ENCODE results near the gene RHBDL1. TPM values are rescaled to one million over a fixed set of nuclear protein-coding genes. Genes with fewer than 3 reads are reported as not detected.

RHBDL1 gene
- total RNA-seq, 1 experiment from 2014 or later = 2.9 TPM

GRCh38 chr16:672851-673250 is 2.6 kb upstream of the RHBDL1 start:
- Mint-ChIP-seq H3K4me3 (ENCODE audit: unreplicated experiment) (no peak overlapping the region), H3K27me3 (ENCODE audit: insufficient read depth, unreplicated experiment) (no peaks in the 10 kb centered on the region), H3K27ac (ENCODE audit: unreplicated experiment) (no peak overlapping the region), H3K9me3 (ENCODE audit: unreplicated experiment) (no peaks in the 10 kb centered on the region), H3K36me3 (ENCODE audit: insufficient read depth, unreplicated experiment) (peaks cover 17% of the 10 kb centered on the region), H3K4me1 (ENCODE audit: low read depth, unreplicated experiment) (no peaks in the 10 kb centered on the region)
- no peak overlapping the region for H3K4me3 ChIP-seq (ENCODE audit: low read depth, low read length)
- ChIA-PET CTCF (no interaction called here), POLR2A (no interaction called here)
- H3K36me3 ChIP-seq (ENCODE audit: control insufficient read depth, insufficient read depth, low read length) = peaks cover 5% of the 10 kb centered on the region
- TF ChIP-seq, protein P1, sequence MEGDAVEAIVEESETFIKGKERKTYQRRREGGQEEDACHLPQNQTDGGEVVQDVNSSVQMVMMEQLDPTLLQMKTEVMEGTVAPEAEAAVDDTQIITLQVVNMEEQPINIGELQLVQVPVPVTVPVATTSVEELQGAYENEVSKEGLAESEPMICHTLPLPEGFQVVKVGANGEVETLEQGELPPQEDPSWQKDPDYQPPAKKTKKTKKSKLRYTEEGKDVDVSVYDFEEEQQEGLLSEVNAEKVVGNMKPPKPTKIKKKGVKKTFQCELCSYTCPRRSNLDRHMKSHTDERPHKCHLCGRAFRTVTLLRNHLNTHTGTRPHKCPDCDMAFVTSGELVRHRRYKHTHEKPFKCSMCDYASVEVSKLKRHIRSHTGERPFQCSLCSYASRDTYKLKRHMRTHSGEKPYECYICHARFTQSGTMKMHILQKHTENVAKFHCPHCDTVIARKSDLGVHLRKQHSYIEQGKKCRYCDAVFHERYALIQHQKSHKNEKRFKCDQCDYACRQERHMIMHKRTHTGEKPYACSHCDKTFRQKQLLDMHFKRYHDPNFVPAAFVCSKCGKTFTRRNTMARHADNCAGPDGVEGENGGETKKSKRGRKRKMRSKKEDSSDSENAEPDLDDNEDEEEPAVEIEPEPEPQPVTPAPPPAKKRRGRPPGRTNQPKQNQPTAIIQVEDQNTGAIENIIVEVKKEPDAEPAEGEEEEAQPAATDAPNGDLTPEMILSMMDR (IDR thresholded peaks at IDR 0.05; ENCODE audit: insufficient read depth in 1 of 2, low read depth in 1 of 2, low read length in 1 of 2, severe bottlenecking in 1 of 2, unreplicated experiment in 1 of 2) = no peak
- intact Hi-C loops (cut with micrococcal nuclease; ENCODE audit: unreplicated experiment) = no loop called here
- no TSS peak for BruUV-seq (replicated peaks)
- no peaks in the 10 kb centered on the region; the same call in 1 of the 2 replicates for H3K4me1 ChIP-seq
- no peaks in the 10 kb centered on the region for H3K9me3 ChIP-seq
- no peak for DNase-seq
- no peaks in the 10 kb centered on the region for H3K27me3 ChIP-seq (replicated peaks; ENCODE audit: control insufficient read depth, insufficient read depth, low read length)

- no peak overlapping the region for H3K4me3 ChIP-seq (ENCODE audit: low read depth, low read length)
- TF ChIP-seq, protein P1 (IDR thresholded peaks at IDR 0.05; ENCODE audit: insufficient read depth in 1 of 2, low read depth in 1 of 2, low read length in 1 of 2, severe bottlenecking in 1 of 2, unreplicated experiment in 1 of 2) = no peak
- no peaks in the 10 kb centered on the region for H3K27me3 Mint-ChIP-seq (ENCODE audit: insufficient read depth, unreplicated experiment)
- H3K27ac Mint-ChIP-seq (ENCODE audit: unreplicated experiment) = no peak overlapping the region
- no peaks in the 10 kb centered on the region for H3K4me1 Mint-ChIP-seq (ENCODE audit: low read depth, unreplicated experiment)
- H3K9me3 ChIP-seq = no peaks in the 10 kb centered on the region
- no peaks in the 10 kb centered on the region for H3K9me3 Mint-ChIP-seq (ENCODE audit: unreplicated experiment)
- ChIA-PET CTCF (no interaction called here), POLR2A (no interaction called here)
- peaks cover 23% of the 10 kb centered on the region for H3K36me3 Mint-ChIP-seq (ENCODE audit: insufficient read depth, unreplicated experiment)
- intact Hi-C loops (cut with micrococcal nuclease; ENCODE audit: unreplicated experiment) = no loop called here
- TSS peak; percentile 28 for BruUV-seq (replicated peaks)
- no peak for DNase-seq
- H3K27me3 ChIP-seq (replicated peaks; ENCODE audit: control insufficient read depth, insufficient read depth, low read length) = no peaks in the 10 kb centered on the region
- H3K4me3 Mint-ChIP-seq (ENCODE audit: unreplicated experiment) = no peak overlapping the region
- H3K36me3 ChIP-seq (ENCODE audit: control insufficient read depth, insufficient read depth, low read length) = peaks cover 5% of the 10 kb centered on the region
- H3K4me1 ChIP-seq = no peaks in the 10 kb centered on the region; the same call in 1 of the 2 replicates
These were observed 2.0 kb upstream of the RHBDL1 start for GRCh38 chr16:673399-673991.

DNA sequence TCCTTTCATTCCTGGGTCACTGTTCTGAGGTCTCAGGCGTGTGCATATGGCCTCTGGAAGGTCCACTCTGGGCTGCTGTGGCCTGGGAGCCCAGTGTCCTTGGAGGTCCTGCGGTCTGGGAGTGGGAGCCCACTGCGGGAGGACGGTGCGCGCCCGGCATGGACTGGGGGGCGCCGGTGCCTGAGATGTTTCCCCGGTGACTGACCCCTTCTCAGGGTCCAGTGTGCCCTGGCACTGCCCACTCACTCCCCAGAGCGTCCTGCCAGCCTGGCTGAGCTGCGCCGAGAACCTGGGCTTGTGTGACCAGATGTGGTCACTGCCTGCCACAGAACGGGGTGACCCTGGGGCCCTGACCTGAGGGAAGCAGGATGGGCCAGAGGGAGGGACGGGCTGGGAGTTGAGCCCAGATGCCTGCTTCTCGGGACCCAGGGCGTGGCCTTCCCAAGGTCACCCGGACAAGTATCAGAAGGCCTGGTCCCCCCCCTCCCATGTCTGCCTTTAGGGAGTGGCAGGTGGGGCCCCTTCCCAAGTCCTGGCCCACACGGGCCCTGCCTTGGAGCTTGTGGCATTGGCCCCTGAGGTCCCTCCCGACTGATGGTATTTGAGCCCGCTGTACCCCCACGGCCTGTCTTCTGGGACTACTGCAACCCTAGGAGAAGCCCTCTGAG is 1.1 kb upstream of the RHBDL1 start:
- TF ChIP-seq, protein P1 (IDR thresholded peaks at IDR 0.05; ENCODE audit: insufficient read depth in 1 of 2, low read depth in 1 of 2, low read length in 1 of 2, severe bottlenecking in 1 of 2, unreplicated experiment in 1 of 2) = no peak
- H3K27me3 ChIP-seq (replicated peaks; ENCODE audit: control insufficient read depth, insufficient read depth, low read length) = no peaks in the 10 kb centered on the region
- intact Hi-C loops (cut with micrococcal nuclease; ENCODE audit: unreplicated experiment) = no loop called here
- peaks cover 23% of the 10 kb centered on the region for H3K36me3 Mint-ChIP-seq (ENCODE audit: insufficient read depth, unreplicated experiment)
- H3K4me3 Mint-ChIP-seq (ENCODE audit: unreplicated experiment) = no peak overlapping the region
- no peak overlapping the region for H3K27ac Mint-ChIP-seq (ENCODE audit: unreplicated experiment)
- no peaks in the 10 kb centered on the region for H3K9me3 Mint-ChIP-seq (ENCODE audit: unreplicated experiment)
- H3K4me1 Mint-ChIP-seq (ENCODE audit: low read depth, unreplicated experiment) = no peaks in the 10 kb centered on the region
- H3K4me1 ChIP-seq = 0 out of 2 replicates have a peak, but pooled peaks cover 6% of the 10 kb centered on the region
- no peaks in the 10 kb centered on the region for H3K27me3 Mint-ChIP-seq (ENCODE audit: insufficient read depth, unreplicated experiment)
- no peaks in the 10 kb centered on the region for H3K9me3 ChIP-seq
- peaks cover 5% of the 10 kb centered on the region for H3K36me3 ChIP-seq (ENCODE audit: control insufficient read depth, insufficient read depth, low read length)
- BruUV-seq (replicated peaks) = no TSS peak
- POLR2A ChIA-PET = no interaction called here
- CTCF ChIA-PET = no interaction called here
- no peak for DNase-seq
- no peak overlapping the region for H3K4me3 ChIP-seq (ENCODE audit: low read depth, low read length)

Measured in Caco-2 (cell line).